HepG2 (cell line): ENCODE data around the gene NFATC1. TPM values are rescaled to one million over a fixed set of nuclear protein-coding genes. Genes with fewer than 3 reads are reported as not detected.

Experiments
- ATAC-seq: fragments of 200-7000 bp; cut with Tn5 transposase; 3 replicates; pipeline ENCODE4 v1.9.1; 2020; ENCODE audit warnings: mild to moderate bottlenecking, moderate library complexity
- BruUV-seq: library from RNA; stranded (reverse); fragments of 400-500 nt; replicated peaks from 2 replicates; lab custom pipeline; 2021; lab: Mats Ljungman, UMichigan
- CTCF ChIA-PET: fragments of 300-600 bp; formaldehyde crosslinking; extraction: SDS; loops from one replicate; lab custom pipeline; 2021; ENCODE audit warnings: low total read pairs, inconsistent platforms, low intra/inter-chr PET ratio; lab: Yijun Ruan, JAX
- POLR2A ChIA-PET: fragments of 350-600 bp; sonication (Branson Sonifier 250); formaldehyde crosslinking; loops from one replicate; lab custom pipeline; 2020; ENCODE audit warnings: antibody characterized with exemption, inconsistent platforms; lab: Yijun Ruan, JAX
- DNase-seq: peaks from one replicate; pipeline ENCODE4 v3.0.0-alpha.2; 2015; ENCODE audit warnings: low spot score
- FAIRE-seq: peaks from 3 replicates; lab custom pipeline; 2011; peaks lifted over from hg19 to GRCh38; lab: Jason Lieb, UNC
- H2AFZ ChIP-seq: one replicate; pipeline ENCODE4 v1.6.1; 2011; ENCODE audit warnings: low read length, inconsistent platforms
- H3K27ac ChIP-seq: fragments of 300-600 bp; 3 replicates; pipeline ENCODE4 v1.8.0; 2011; ENCODE audit warnings: mixed run types, mild to moderate bottlenecking, mixed read lengths, low read length, inconsistent platforms; ENCODE audit not compliant: insufficient read depth; ENCODE audit errors: extremely low read length
- H3K27me3 ChIP-seq, 2 experiments: fragments of 200-600 bp in 1 of 2; 2 replicates in 1 of 2; 3 replicates in 1 of 2; pipeline versions ENCODE4 v1.6.0 to v1.8.0; 2011; ENCODE audit warnings: low read length in 2 of 2, mild to moderate bottlenecking in 2 of 2, moderate library complexity in 2 of 2, inconsistent platforms in 1 of 2; ENCODE audit not compliant: insufficient read depth in 2 of 2, control insufficient read depth in 1 of 2
- H3K36me3 ChIP-seq, 2 experiments: fragments of 200-600 bp in 1 of 2; replicated peaks in 1 of 2; 2 replicates in 1 of 2; 3 replicates in 1 of 2; pipeline versions ENCODE4 v1.5.1 to v1.8.0; 2011; ENCODE audit warnings: low read length in 2 of 2, inconsistent platforms in 1 of 2; ENCODE audit not compliant: insufficient read depth in 2 of 2, control insufficient read depth in 1 of 2
- H3K4me1 ChIP-seq: 2 replicates; pipeline ENCODE4 v1.5.1; 2012; ENCODE audit warnings: low read length, inconsistent platforms; ENCODE audit not compliant: insufficient read depth
- H3K4me2 ChIP-seq: 2 replicates; pipeline ENCODE4 v1.6.0; 2011; ENCODE audit warnings: low read depth, low read length, inconsistent platforms
- H3K4me3 ChIP-seq, 3 experiments: fragments of 200-600 bp in 1 of 3; sonication (generic), shearing (Covaris generic) in 1 of 3; replicated peaks in 1 of 3; 2 replicates each; pipeline ENCODE4 v1.5.1; 2011 to 2016; ENCODE audit warnings: low read length in 3 of 3, inconsistent platforms in 2 of 3, low read depth in 2 of 3, mild to moderate bottlenecking in 2 of 3, control low read depth in 1 of 3, mixed read lengths in 1 of 3; ENCODE audit not compliant: insufficient read depth in 1 of 3
- H3K79me2 ChIP-seq: one replicate; pipeline ENCODE4 v1.6.1; 2011; ENCODE audit warnings: low read length, inconsistent platforms; ENCODE audit not compliant: insufficient read depth
- H3K9ac ChIP-seq: 2 replicates; pipeline ENCODE4 v1.6.0; 2011; ENCODE audit warnings: mild to moderate bottlenecking, low read depth, low read length, inconsistent platforms; ENCODE audit not compliant: insufficient read depth
- H3K9me3 ChIP-seq: 2 replicates; pipeline ENCODE4 v1.5.1; 2012; ENCODE audit warnings: mild to moderate bottlenecking, low read length
- H4K20me1 ChIP-seq: 2 replicates; pipeline ENCODE4 v1.6.0; 2011; ENCODE audit warnings: inconsistent platforms, mild to moderate bottlenecking, low read length, moderate library complexity; ENCODE audit not compliant: insufficient read depth
- DBP ChIP-seq: sonication (generic); formaldehyde crosslinking; IDR thresholded peaks from 2 replicates; pipeline ENCODE4 v1.4.0; 2020; ENCODE audit warnings: missing genetic modification reagents; ENCODE audit errors: not compliant biosample characterization
- KAT2B ChIP-seq: fragments of 150-350 bp; IDR thresholded peaks from 2 replicates; pipeline ENCODE4 v1.6.1; 2014; ENCODE audit warnings: low read depth, low read length, borderline replicate concordance
- MIER3 ChIP-seq: IDR thresholded peaks from 2 replicates; pipeline ENCODE4 v1.6.1; 2016; ENCODE audit warnings: missing compliant biosample characterization, borderline replicate concordance
- NCOR1 ChIP-seq: fragments of 200-600 bp; sonication (generic); IDR thresholded peaks from 2 replicates; pipeline ENCODE4 v1.7.0; 2017; ENCODE audit warnings: antibody characterized with exemption, low read length, borderline replicate concordance
- NR2F6 ChIP-seq, 2 experiments: IDR thresholded peaks; 2 replicates each; pipeline ENCODE4 v1.6.1; 2016; ENCODE audit warnings: antibody characterized with exemption in 1 of 2, mild to moderate bottlenecking in 1 of 2
- PITX1 ChIP-seq: sonication (generic); formaldehyde crosslinking; IDR thresholded peaks from 2 replicates; pipeline ENCODE4 v1.5.1; 2020; ENCODE audit warnings: mild to moderate bottlenecking, missing genetic modification reagents
- SALL1 ChIP-seq: sonication (generic); formaldehyde crosslinking; IDR thresholded peaks from 2 replicates; pipeline ENCODE4 v1.8.0; 2022; ENCODE audit warnings: mild to moderate bottlenecking, missing genetic modification reagents
- TFDP2 ChIP-seq: sonication (generic); formaldehyde crosslinking; IDR thresholded peaks from 2 replicates; pipeline ENCODE4 v1.4.0; 2020; ENCODE audit warnings: missing genetic modification reagents
- WIZ ChIP-seq: sonication (generic); formaldehyde crosslinking; IDR thresholded peaks from 2 replicates; pipeline ENCODE4 v1.5.1; 2020; ENCODE audit warnings: mild to moderate bottlenecking, missing genetic modification reagents
- ZNF414 ChIP-seq: sonication (generic); formaldehyde crosslinking; IDR thresholded peaks from 2 replicates; pipeline ENCODE4 v1.5.0; 2020; ENCODE audit warnings: missing genetic modification reagents
- ZNF772 ChIP-seq: sonication (generic); formaldehyde crosslinking; IDR thresholded peaks from 2 replicates; pipeline ENCODE4 v1.5.0; 2020; ENCODE audit warnings: mild to moderate bottlenecking, missing genetic modification reagents
- ZNF883 ChIP-seq: sonication (generic); formaldehyde crosslinking; IDR thresholded peaks from 2 replicates; pipeline ENCODE4 v1.5.1; 2020; ENCODE audit warnings: mild to moderate bottlenecking, missing genetic modification reagents; ENCODE audit errors: not compliant biosample characterization
- WGBS: methylation state at CpG from one replicate; pipeline ENCODE4 v1.1.6; 2017; ENCODE audit warnings: low lambda C conversion rate; 5-methylcytosine and 5-hydroxymethylcytosine counted together
- in situ Hi-C: cut with HindIII; loops from 2 replicates; pipeline ENCODE4 v1.10.0; 2017; ENCODE audit warnings: low pct_unique_long_range_greater_than_20kb; ENCODE audit not compliant: extremely low pct_ligation_motif_present
- intact Hi-C: fragments of 100-400 bp; cut with micrococcal nuclease; formaldehyde crosslinking; loops from one replicate; pipeline ENCODE4 v1.10.0; 2022; ENCODE audit not compliant: unreplicated experiment
- polyA plus RNA-seq, 8 experiments: library from polyadenylated mRNA; depleted of rRNA in 3 of 8; stranded (reverse) in 7 of 8; unstranded in 1 of 8; fragments of >200 nt; fragmentation: Illumina TruSeq in 4 of 8; extraction: Trizol in 4 of 8; gene quantifications; 2 replicates each; pipeline versions ENCODE4 v1.2.1 to v1.2.3, GENCODE V29; 2011 to 2016; ENCODE audit warnings: low read depth in 4 of 8, missing spikeins in 1 of 8, mixed read lengths in 1 of 8; ENCODE audit not compliant: insufficient read depth in 1 of 8
- total RNA-seq, 5 experiments: library from RNA; depleted of rRNA; stranded (reverse); fragments of >200 nt; fragmentation: Illumina TruSeq; extraction: Trizol; gene quantifications; 2 replicates each; pipeline ENCODE4 v1.2.3, GENCODE V29; 2016; ENCODE audit warnings: low read depth in 1 of 5

The NFATC1 gene
- total and polyA plus RNA-seq, 2 of the 13 experiments (the other 11 are each of a cell fraction or from before 2014, with no cell fraction given), result not detected

GRCh38 chr18:79373736-79374135, 22.0 kb upstream of the NFATC1 start (continued):
- TF ChIP-seq SALL1 (CRISPR knock-in tag) (no peak), PITX1 (CRISPR knock-in tag) (no peak), NR2F6 (IDR thresholded peaks at IDR 0.05) (no peak), NR2F6 (CRISPR knock-in tag; IDR thresholded peaks at IDR 0.05) (no peak), ZNF772 (CRISPR knock-in tag) (no peak)

GRCh38 chr18:79374408-79375171, 21.1 kb upstream of the NFATC1 start:
- WGBS, result 97% methylated on average over 16 of the region's 32 CpGs
- H3K36me3 ChIP-seq, result no peaks in the 10 kb centered on the region; a peak in 1 of 5 replicates
- BruUV-seq, result no TSS peak
- H3K27ac ChIP-seq, result no peak overlapping the region
- DNase-seq (no peak), FAIRE-seq (no peak), ATAC-seq (no peak)
- no peak overlapping the region for H3K4me3 ChIP-seq
- H4K20me1 ChIP-seq, result no peaks in the 10 kb centered on the region
- intact Hi-C loops (no loop called here), in situ Hi-C loops (loop anchor here (5.0 kb wide), 1 partner anchor 268 kb away; no protein-coding TSS in a partner anchor)
- no peak overlapping the region for H2AFZ ChIP-seq
- ChIA-PET POLR2A (no interaction called here), CTCF (no interaction called here)
- H3K9me3 ChIP-seq, result no peaks in the 10 kb centered on the region
- no peak overlapping the region for H3K9ac ChIP-seq
- no peak overlapping the region for H3K4me2 ChIP-seq
- H3K27me3 ChIP-seq, result no peaks in the 10 kb centered on the region
- H3K79me2 ChIP-seq, result no peaks in the 10 kb centered on the region
- no peaks in the 10 kb centered on the region for H3K4me1 ChIP-seq
- no peak for TF ChIP-seq WIZ
- TF ChIP-seq NCOR1, result no peak
- TF ChIP-seq ZNF883, result no peak
- TF ChIP-seq MIER3, result no peak
- no peak for TF ChIP-seq DBP
- TF ChIP-seq ZNF414 (CRISPR knock-in tag), result no peak
- TF ChIP-seq TFDP2, result no peak
- no peak for TF ChIP-seq KAT2B
